ENCODE measurements around the gene CARNS1. TPM values are rescaled to one million over a fixed set of nuclear protein-coding genes. Genes with fewer than 3 reads are reported as not detected.
"Not testable (repeated sequence)": the region's sequence is repeated elsewhere in the genome, so short reads cannot be mapped to it uniquely, and the experiment has no call there.

Gene CARNS1
- total and polyA plus RNA-seq, 12 donors, result 0.10 to 0.80 (median 0.35) TPM; not detected in 1

GRCh38 chr11:67465189-67465510, 49.7 kb downstream of the CARNS1 start:
- peak overlapping the region in 3 of 4 donors; percentile 37 to 74 (median 52) for H3K4me3 ChIP-seq
- peak overlapping the region; percentile 90 to 98 (median 93) for H3K27ac ChIP-seq
- WGBS, 4 donors, result 43 to 63% (median 53%) methylated on average over 3 of the region's 3 CpGs
- TF ChIP-seq POLR2A (IDR thresholded peaks at IDR 0.05) (no peak), CTCF (IDR thresholded peaks at IDR 0.05) (no peak)
- H3K4me1 ChIP-seq (replicated peaks in 1 of 2), result peaks cover 25 to 44% of the 10 kb centered on the region in 2 donors
- H3K9me3 ChIP-seq (replicated peaks in 1 of 3), result no peaks in the 10 kb centered on the region
- no peaks in the 10 kb centered on the region for H3K27me3 ChIP-seq
- DNase-seq, result no peak
- intact Hi-C loops (cut with DNase I), result no loop called here
- H3K36me3 ChIP-seq (replicated peaks in 1 of 2), result no peaks in the 10 kb centered on the region

GRCh38 chr11:67465530-67465929, 50.1 kb downstream of the CARNS1 start:
- DNase-seq, result peak in 1 of 7 donors; percentile 57
- H3K36me3 ChIP-seq (replicated peaks in 1 of 2); H3K9me3 ChIP-seq (replicated peaks in 1 of 3); H3K27me3 ChIP-seq; intact Hi-C loops (cut with DNase I): not testable (repeated sequence)
- Histone ChIP-seq H3K4me1 (replicated peaks in 1 of 2) (peaks cover 25 to 44% of the 10 kb centered on the region in 2 donors), H3K4me3 (peak overlapping the region in 2 of 4 donors; percentile 37 to 74), H3K27ac (peak overlapping the region; percentile 90 to 98 (median 93))
- 50 to 86% (median 63%) methylated on average over 2 of the region's 2 CpGs for WGBS, 4 donors

- intact Hi-C loops (cut with DNase I), result no loop called here
- Histone ChIP-seq H3K4me3 (no peak overlapping the region), H3K27ac (peak overlapping the region in 2 of 5 donors; percentile 51 to 98), H3K4me1 (replicated peaks in 1 of 2) (peaks cover 25 to 44% of the 10 kb centered on the region in 2 donors), H3K9me3 (replicated peaks in 1 of 3) (no peaks in the 10 kb centered on the region), H3K27me3 (no peaks in the 10 kb centered on the region), H3K36me3 (replicated peaks in 1 of 2) (no peaks in the 10 kb centered on the region)
- TF ChIP-seq CTCF (IDR thresholded peaks at IDR 0.05), result no peak
- TF ChIP-seq POLR2A (IDR thresholded peaks at IDR 0.05), result no peak
- peak in 4 of 7 donors; percentile 27 to 70 (median 43) for DNase-seq
- 64 to 80% (median 77%) methylated on average over 2 to 5 of the region's 5 CpGs for WGBS, 4 donors
Observed at GRCh38 chr11:67466367-67466766, 50.9 kb downstream of the CARNS1 start.

- no peaks in the 10 kb centered on the region for H3K36me3 ChIP-seq (replicated peaks in 1 of 2)
- peak in 1 of 7 donors; percentile 28 for DNase-seq
- H3K9me3 ChIP-seq (replicated peaks in 1 of 3), result no peaks in the 10 kb centered on the region
- H3K27me3 ChIP-seq, result no peaks in the 10 kb centered on the region
- H3K27ac ChIP-seq, result peak overlapping the region in 2 of 5 donors; percentile 33 to 98
- H3K4me3 ChIP-seq, result no peak overlapping the region
- intact Hi-C loops (cut with DNase I), result no loop called here
- TF ChIP-seq CTCF (IDR thresholded peaks at IDR 0.05) (no peak), POLR2A (IDR thresholded peaks at IDR 0.05) (no peak)
- peaks cover 25 to 44% of the 10 kb centered on the region in 2 donors for H3K4me1 ChIP-seq (replicated peaks in 1 of 2)
- WGBS, 4 donors, result 72 to 80% (median 77%) methylated on average over 9 to 11 of the region's 11 CpGs
Observed at GRCh38 chr11:67466962-67467771, 51.7 kb downstream of the CARNS1 start.
